Measurements from ENCODE around the gene PTPRN2.

Gene PTPRN2

GRCh38 chr7:157995815-157996214 is 591.8 kb downstream of the PTPRN2 start:
- in situ Hi-C loops (cut with MboI; ENCODE audit: low pct_unique_long_range_greater_than_20kb, low sequenced_read_pairs, unreplicated experiment): no loop called here
- TF ChIP-seq, protein P1, sequence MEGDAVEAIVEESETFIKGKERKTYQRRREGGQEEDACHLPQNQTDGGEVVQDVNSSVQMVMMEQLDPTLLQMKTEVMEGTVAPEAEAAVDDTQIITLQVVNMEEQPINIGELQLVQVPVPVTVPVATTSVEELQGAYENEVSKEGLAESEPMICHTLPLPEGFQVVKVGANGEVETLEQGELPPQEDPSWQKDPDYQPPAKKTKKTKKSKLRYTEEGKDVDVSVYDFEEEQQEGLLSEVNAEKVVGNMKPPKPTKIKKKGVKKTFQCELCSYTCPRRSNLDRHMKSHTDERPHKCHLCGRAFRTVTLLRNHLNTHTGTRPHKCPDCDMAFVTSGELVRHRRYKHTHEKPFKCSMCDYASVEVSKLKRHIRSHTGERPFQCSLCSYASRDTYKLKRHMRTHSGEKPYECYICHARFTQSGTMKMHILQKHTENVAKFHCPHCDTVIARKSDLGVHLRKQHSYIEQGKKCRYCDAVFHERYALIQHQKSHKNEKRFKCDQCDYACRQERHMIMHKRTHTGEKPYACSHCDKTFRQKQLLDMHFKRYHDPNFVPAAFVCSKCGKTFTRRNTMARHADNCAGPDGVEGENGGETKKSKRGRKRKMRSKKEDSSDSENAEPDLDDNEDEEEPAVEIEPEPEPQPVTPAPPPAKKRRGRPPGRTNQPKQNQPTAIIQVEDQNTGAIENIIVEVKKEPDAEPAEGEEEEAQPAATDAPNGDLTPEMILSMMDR (IDR thresholded peaks at IDR 0.05; ENCODE audit: extremely low read depth, insufficient read depth, missing control alignments): no peak
- no peak for DNase-seq (ENCODE audit: low spot score)

DNA sequence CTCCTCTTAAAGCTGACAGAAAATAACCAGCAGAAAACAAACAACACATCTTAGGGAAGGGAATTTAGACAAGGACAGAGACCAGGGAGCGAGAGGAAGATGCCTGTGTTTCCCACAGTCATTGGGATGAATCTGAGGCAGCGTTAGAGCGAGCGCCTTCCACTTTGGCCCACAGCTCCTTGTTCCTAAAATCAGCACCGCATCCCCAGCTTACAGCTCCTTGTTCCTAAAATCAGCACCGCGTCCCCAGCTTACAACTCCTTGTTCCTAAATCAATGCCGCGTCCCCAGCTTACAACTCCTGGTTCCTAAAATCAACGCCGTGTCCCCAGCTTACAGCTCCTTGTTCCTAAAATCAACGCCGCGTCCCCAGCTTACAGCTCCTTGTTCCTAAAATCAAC is 593.3 kb downstream of the PTPRN2 start:
- in situ Hi-C loops (cut with MboI; ENCODE audit: low pct_unique_long_range_greater_than_20kb, low sequenced_read_pairs, unreplicated experiment): no loop called here
- TF ChIP-seq, protein P1 (IDR thresholded peaks at IDR 0.05; ENCODE audit: extremely low read depth, insufficient read depth, missing control alignments): no peak
- no peak for DNase-seq (ENCODE audit: low spot score)

DNA sequence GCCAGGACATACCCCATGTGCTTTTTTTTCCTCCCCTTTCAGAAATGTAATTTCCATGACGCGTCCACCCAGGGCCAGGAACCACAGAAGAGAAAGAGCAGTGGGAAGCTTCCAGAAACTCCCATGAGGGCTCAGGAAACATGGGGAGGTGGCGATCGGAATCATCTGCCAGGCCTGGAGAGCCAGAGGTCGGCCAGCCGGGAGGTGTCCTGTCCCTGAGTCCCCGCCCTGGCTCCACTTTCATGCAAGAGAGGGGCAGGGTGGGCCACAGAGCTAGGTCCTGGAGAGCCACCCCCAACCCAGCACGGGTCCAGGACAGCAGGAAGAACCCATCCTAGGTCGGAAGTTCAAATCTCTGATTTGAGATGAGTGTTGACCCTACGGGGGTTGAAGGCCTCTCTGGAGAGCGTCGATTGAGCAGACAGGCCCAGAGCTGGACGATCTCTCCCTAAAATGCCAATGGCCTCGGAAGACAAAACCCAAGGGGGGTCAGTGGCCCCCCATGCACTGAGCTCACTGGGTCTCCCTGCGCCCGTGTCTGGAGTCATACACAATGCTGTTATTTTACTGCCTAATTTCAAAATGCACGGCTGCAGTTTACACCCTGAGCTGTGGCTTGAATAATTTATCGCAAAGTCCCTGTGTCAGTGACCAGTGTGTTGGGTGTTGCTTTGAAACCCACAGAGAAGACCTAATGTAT is 594.1 kb downstream of the PTPRN2 start:
- no peak for DNase-seq (ENCODE audit: low spot score)
- TF ChIP-seq, protein P1 (IDR thresholded peaks at IDR 0.05; ENCODE audit: extremely low read depth, insufficient read depth, missing control alignments): no peak
- in situ Hi-C loops (cut with MboI; ENCODE audit: low pct_unique_long_range_greater_than_20kb, low sequenced_read_pairs, unreplicated experiment): no loop called here

DNA sequence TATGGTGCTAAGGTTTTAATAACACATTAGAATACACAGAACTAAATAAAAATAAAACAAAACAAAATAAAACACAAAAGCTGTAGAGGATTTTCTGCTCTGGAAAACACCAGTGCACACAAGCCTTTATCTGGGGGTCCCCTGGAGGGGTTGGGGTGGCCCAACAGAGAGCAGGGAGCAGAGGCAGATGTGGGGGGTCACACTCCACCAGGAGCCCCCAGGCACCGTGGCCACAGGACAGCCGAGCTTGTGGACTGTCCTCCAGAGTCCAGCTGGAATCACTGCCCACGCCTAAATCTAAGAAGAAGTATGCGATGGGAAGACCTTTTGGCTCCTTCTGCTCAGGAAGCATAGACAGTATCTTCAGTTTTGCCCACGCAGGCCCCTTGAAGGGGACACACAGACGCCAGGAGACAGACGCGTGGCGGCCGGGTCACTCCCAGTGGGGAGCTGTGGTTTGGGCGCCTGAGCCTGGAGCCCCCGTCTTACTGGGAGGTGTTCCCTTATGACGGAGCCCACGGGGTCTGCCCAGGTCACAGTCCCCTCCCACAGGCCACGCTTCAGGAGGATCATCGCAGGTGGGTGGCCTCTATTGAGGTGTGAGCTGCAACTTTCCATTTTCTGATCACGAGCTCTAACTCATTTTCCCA is 595.0 kb downstream of the PTPRN2 start:
- in situ Hi-C loops (cut with MboI; ENCODE audit: low pct_unique_long_range_greater_than_20kb, low sequenced_read_pairs, unreplicated experiment): no loop called here
- TF ChIP-seq, protein P1 (IDR thresholded peaks at IDR 0.05; ENCODE audit: extremely low read depth, insufficient read depth, missing control alignments): no peak

GRCh38 chr7:157991761-157992160 is 595.9 kb downstream of the PTPRN2 start:
- in situ Hi-C loops (cut with MboI; ENCODE audit: low pct_unique_long_range_greater_than_20kb, low sequenced_read_pairs, unreplicated experiment): no loop called here
- no peak for DNase-seq (ENCODE audit: low spot score)
- TF ChIP-seq, protein P1 (IDR thresholded peaks at IDR 0.05; ENCODE audit: extremely low read depth, insufficient read depth, missing control alignments): no peak

More for the DNA sequence above, 595.0 kb downstream of the PTPRN2 start:
- no peak for DNase-seq (ENCODE audit: low spot score)

DNA sequence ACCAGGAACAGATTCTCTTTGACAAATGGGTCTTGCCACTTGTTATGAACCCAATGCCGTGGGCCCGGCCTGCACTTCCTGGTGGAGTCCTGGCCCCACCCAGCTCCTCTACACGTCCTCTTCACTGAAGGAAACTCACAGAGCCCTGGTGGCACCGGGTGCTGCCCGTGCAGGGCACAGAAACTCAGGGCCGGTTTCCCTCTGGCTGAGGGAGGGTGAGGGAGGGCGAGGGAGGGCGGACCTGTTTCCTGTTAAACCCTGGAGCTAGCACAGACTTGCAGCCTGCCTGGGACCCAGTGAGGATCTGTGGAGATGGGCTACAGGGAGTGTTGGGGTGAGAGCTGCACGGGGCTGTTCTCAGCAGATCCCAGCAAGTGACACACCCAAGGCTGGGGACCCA is 596.3 kb downstream of the PTPRN2 start:
- DNase-seq (ENCODE audit: low spot score): no peak
- TF ChIP-seq, protein P1 (IDR thresholded peaks at IDR 0.05; ENCODE audit: extremely low read depth, insufficient read depth, missing control alignments): no peak
- in situ Hi-C loops (cut with MboI; ENCODE audit: low pct_unique_long_range_greater_than_20kb, low sequenced_read_pairs, unreplicated experiment): no loop called here
